ENCODE data around the gene FIBP.
"Not testable (repeated sequence)": the region's sequence is repeated elsewhere in the genome, so short reads cannot be mapped to it uniquely, and the experiment has no call there.

Gene FIBP

DNA sequence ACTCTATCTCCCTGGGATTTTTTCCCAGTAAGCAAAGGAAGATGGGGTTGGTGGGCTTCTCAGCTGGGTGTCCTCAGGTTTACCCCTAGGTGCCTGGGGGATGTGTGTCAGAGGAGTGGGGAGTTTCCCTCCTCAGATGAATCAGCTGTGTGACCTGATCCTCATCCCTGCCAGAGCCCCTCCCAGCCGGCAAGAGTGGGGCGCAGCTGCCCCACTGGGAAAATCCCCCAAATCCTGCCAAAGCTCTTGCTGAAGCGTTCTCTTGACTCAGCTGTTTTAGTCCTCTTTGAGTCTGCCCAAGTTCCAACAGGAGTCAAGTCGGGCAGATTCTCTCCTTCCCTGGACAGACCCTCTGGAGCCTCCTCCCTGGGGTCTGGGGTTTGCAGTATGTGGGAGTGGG, 24.6 kb upstream of the FIBP start:
- no peak for DNase-seq

DNA sequence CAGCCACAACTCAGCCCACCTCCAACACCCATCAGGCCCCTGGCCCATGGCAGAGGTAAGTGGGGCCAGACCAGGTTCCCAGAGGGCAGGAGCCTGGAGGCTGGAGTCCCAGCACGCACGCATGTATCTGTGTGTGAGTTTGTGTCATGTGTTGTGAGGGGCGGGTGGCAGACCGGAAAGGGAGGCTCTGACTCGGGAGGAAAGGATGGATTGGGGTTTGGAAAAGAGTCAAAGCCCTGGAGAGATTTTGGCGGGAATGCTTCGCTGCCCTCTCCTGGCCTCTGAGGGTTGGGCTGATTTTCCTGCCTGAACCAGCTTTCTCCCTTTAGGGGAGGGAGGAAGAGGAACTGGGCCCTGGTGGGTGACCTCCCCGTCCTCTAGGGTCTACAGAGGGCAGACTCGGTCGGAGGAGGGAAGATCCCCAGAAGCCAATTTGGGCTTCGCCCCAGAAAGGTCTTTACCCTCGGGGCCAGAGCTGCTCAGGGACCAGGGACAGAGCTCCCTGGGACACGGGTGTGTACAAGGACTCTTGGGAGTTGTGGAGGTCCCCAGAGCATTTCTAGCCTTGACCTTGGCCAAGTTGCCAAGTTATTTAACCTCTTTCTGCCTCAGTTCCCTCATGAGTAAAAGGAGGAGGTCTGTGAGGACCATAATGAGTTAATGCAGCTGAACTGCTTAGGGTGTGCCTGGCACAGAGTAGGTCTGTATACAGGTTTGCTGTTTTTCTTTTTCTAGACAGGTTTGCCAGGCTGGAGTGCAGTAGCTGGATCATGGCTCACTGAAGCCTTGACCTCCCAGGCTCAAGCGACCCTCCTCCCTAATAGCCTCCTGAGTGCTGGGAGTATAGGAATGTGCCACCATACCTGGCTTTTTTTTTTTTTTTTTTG, 23.7 kb upstream of the FIBP start:
- no peak for DNase-seq

DNA sequence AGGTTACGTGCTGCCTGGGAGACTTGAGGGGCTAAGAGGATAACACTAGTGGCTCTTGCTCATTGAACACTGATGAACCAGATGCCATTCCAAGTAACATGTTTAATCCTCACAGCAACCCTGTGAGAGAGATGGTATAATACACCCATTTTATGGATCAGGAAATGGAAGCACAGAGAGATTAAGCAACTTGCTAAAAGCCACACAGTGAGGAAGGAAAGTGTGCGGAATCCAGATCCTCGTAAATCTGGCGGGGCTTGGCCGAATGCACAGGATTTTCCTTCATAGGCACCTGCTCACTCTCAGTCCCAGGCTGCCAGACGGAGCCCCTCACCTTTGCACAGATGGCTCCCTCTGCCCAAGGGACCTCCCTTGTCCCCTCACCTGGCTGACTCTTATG, 19.6 kb upstream of the FIBP start:
- no peak for DNase-seq

DNA sequence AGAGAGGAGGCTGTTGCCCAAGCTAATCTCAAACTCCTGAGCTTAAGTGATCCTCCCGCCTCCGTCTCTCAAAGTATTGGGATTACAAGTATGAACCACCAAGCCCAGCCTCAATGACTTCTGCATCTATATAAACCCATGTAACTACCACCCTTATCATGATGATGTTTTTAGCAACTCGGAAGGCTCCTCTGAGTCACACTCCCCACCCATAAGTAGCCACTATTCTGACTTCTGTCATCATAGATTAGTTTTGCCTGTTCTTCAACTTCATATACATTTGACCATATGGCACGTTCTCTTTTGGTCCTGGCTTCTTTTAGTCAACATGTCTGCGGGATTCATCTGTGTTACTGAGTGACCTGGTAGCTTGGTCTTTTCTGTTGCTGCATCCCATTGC, 18.3 kb upstream of the FIBP start:
- no peak for DNase-seq

GRCh38 chr11:65903715-65904114, 15.4 kb upstream of the FIBP start:
- DNase-seq: no peak

DNA sequence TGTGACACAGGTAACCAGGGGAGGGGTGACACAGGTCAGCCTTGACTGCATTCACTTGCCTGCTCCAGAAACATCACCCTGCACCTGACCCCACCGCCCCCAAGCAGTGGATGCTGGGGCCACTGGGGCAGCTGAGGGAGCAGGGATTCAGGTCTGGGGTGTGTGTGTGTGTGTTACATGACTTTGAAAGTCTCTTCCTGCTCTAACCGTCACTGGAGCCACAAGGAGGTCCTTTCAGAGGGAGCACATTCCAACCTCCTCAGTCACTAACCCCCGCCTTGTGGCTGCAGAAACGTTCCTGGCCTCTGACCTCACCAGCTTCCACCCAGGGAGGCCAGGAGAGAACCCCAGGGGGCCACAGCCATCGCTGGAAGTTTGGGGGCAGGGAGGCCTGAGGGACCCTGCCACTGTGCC, 14.8 kb upstream of the FIBP start:
- no peak for DNase-seq

- DNase-seq: no peak
Measured at GRCh38 chr11:65900899-65901180, 12.6 kb upstream of the FIBP start.

DNA sequence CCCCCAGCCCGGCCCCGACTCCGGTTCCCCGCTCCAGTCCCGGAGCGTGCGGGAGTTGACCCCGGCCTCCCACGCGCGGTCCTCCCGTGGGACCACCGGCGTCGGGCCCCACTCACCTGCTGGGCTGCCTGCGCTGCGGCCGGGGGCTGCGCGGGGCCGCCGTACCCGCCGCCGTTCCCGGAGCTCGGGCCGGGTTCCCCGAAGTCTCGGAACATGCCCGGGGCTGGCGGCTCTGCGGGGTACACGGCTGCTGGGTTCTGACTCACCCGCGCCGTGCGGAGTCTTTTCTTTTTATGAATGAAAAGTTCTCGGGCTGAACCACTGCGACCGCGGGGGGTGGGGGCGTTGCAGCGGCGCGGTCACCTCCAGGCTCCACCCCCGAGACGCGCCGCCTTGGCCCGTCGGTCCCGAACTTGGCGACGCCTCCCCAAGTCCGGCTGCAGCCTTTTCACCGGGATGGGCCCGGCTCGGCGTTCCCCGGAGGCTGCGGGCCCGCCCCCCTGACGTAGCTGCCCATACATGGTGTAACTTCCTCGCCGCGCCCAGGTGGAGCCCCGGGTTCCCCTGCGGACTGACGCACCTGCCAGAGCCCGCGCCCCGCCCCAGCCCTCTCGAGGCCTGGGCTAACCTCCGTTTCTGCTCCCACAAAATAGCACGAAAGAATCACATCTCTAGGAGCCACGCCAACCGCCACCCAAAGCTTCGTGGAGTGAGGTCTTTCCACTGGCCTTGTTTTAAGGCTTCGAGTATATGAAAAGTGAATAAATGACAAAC, 12.0 kb upstream of the FIBP start, which contains the start of gene FOSL1:
TSS of gene FOSL1 (minus strand) at position 264 of the 774 bp plus-strand sequence. CDS start at position 215, 49 bp downstream.
- DNase-seq: peak; percentile 34

DNA sequence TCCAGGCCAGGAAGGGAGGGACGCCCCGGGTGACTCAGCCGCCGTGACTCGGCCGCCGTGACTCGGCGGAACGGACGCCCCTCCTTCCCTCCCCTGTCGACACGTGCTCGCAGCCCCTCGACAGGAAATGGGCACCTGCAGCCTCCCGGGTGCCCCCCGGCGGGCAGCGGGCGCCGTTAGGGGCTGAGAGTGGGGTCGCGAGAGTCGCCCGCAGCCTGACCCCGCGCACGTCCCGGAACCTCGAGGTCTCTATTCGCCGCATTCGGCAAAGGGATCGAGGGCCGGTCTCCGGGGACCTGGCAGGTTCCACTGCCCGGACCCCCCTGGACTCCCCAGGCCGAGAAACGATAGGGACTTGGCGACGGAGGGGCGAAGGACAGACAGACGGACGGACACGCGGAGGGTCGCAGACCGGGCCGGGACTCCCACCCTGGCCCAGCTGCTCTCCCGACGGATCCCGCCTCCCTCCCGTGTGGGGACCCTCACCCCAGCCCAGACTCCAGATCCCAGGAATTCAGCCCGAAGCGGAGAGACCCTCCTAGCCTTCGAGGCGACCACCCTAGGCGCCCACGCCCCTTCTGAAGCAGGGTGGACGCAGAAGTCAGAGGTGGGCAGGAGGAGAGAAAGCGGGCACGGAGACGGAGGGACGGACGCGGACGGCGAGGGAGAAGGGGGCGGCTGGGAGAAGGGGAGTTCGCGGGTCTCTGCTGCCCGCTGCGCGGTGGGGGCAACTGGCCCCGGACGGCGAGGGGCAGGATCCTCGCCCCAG, 11.3 kb upstream of the FIBP start:
- DNase-seq: no peak

- no peak for DNase-seq
Measured at GRCh38 chr11:65898656-65899355, 10.5 kb upstream of the FIBP start.

DNA sequence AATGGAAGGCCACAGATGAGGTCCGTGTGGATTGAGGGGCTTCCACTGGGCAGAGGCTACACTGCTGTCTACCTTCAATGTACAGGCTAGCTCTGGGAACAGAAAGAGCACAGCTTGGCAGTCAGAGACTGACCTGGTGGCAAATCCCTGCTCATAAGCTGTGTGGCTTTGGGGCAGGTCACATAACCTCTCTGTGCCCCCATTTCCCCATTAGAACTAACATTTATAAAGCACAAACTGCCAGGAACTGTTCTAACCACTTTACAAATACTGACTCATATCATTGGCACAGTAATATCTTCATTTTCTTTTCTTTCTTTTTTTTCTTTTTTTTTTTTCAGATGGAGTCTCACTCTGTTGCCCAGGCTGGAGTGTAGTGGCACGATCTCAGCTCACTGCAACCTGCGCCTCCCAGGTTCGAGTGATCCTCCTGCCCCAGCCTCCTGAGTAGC, 8.8 kb upstream of the FIBP start:
- no peak for DNase-seq

DNA sequence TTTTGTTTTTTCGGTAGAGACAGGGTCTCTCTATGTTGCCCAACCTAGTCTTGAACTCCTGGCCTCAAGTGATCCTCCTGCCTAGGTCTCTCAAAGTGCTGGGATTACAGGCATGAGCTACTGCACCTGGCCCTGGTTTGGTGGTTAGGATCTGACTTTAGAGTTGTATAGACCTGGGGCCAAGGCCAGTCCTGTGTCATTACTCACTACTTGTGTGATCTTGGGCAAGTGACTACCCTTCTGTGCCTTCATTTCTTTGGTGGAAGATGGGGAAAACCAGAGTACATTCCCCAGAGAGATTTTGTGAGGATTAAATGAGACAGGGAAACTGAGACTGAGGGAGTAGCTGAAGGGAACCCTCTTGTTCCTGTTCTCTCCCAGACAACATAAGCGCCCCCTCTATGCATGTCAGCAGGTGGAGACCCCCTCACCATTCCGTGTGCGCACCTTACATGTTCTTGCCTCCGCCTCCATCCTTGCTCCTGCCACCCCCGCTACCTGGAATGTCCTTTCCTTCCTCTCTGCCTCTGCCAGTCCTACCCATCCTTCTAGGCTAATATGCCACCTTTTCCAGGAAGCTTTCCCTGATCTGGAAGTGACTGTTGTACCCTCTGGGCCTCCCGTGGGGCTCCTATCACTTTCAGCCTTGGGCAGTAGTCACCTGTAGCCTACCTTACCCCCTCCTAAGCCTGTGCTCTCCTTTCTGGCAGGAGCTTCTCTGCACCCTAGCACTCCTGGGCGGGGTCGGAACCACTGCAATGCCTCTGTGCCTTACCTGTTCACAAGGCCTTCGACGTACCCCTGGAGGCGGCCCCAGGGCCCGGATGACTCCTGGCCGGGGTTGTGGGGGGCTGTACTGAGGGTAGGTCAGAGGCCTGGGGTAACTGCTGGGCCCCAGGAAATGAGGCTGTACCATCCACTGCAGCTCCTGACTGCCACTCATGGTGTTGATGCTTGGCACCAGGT, 8.0 kb upstream of the FIBP start:
- DNase-seq: no peak

DNA sequence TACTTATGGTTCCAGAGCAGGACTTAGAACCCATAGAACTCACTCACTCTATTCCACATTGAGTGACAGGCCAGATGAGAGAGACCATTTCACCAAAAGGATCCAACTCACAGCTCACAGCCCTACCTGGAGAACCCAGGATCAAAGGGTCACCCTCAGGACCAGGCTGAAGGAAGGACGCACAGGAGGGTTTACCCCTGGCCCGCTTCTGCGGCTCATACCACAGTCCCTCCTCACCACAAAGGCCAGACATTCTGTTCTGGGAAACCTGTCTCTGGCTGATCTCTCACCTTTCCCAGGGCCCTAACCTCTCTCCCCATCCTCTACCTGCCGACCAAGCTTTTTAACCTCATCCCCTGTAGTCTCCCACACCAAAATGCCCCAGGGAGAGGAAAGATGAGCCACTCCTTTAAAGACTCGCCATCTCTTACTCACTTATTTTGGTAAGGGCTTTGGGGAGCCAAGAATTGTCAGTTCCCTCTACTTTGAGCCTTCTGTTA, 7.3 kb upstream of the FIBP start:
- DNase-seq: no peak

GRCh38 chr11:65894034-65894591, 5.8 kb upstream of the FIBP start:
- DNase-seq: no peak

DNA sequence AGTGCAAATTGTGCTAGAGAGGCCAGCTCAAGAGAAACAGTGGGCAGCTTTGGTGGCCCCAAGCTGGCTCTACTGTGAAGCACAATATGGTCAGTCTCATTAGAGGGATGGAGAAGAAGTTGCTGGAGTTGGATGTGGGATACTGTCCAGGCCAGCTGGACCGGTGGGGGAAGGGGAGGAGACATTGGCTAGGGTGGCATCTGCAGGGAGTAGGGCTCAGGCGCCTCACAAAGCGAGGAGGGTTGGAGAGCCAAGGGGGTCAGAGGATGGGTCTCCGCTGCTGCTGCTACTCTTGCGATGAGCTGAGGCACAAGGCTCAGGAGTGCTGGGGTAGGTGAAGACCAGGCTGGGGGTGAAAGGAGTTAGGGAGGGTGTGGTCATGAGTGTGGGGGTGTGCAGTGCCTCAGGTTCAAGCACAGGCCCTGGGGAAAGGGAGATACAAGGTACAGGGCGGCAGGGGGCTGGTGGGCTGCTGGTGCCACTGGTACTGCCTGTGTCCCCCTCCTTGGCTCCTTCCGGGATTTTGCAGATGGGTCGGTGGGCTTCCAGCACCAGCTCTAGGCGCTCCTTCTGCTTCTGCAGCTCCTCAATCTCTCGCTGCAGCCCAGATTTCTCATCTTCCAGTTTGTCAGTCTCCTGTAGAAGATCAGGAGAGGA, 4.5 kb upstream of the FIBP start:
- DNase-seq: no peak

DNA sequence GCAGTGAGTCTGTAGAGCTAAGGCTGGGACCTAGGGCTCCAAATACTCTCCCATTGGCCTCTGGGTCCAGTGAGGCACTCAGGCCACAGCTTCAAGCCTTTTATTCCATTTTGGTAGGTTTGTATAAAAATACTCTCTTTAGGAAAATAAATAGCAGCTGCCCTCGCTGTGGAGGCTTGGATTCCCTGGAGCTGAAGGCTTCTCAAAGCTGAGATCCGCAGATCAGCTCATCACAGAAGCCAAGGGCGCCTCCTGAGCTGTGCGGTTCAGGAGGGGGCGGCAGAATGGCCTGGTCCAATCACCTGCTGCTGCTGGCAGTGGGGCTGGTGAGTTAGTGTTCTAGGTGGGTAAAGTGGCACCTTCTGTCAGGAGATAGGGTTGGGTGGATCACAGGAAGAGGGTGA, 3.9 kb upstream of the FIBP start:
- DNase-seq: not testable (repeated sequence)

GRCh38 chr11:65891219-65892136, 3.2 kb upstream of the FIBP start:
- no peak for DNase-seq

GRCh38 chr11:65890324-65891218, 2.3 kb upstream of the FIBP start, which contains the start of gene CCDC85B:
Gene CCDC85B (plus strand): TSS chr11:65890673. CDS start chr11:65890784, 111 bp downstream.
- DNase-seq: peak; percentile 92

All from NCI-H2227 treated with DMSO at 0.1 percent for 48 hours (cell line).